NCI-H2196 (cell line): Measurements from ENCODE around the gene OR5A2.
"Not testable (repeated sequence)": the region's sequence is repeated elsewhere in the genome, so short reads cannot be mapped to it uniquely, and the experiment has no call there.

Source experiments
- DNase-seq: peaks from one replicate; lab custom pipeline; 2025; ENCODE audit not compliant: unreplicated experiment; lab: John Stamatoyannopoulos, UW

OR5A2 gene

GRCh38 chr11:59400461-59401261 lies 25.6 kb downstream of the OR5A2 start:
- no peak for DNase-seq

GRCh38 chr11:59394186-59394585 lies 32.0 kb downstream of the OR5A2 start:
- no peak for DNase-seq

GRCh38 chr11:59380263-59381059 lies 45.8 kb downstream of the OR5A2 start:
- no peak for DNase-seq

- not testable (repeated sequence) for DNase-seq
These were observed 53.9 kb downstream of the OR5A2 start for GRCh38 chr11:59372324-59372723.

- no peak for DNase-seq
These were observed 57.8 kb downstream of the OR5A2 start for GRCh38 chr11:59368238-59369022.
